Measurements from ENCODE around the gene MARCO. TPM values are rescaled to one million over a fixed set of nuclear protein-coding genes. Genes with fewer than 3 reads are reported as not detected.

The MARCO gene
- total RNA-seq, 1 experiment from 2014 or later, result not detected

- H2BK12ac ChIP-seq (ENCODE audit: insufficient read length, low read depth, low read length), result no peak overlapping the region
- no peak overlapping the region for H2BK120ac ChIP-seq (ENCODE audit: low read depth, low read length, poor library complexity, severe bottlenecking)
- H3K9me3 ChIP-seq (ENCODE audit: control insufficient read depth, low read depth, low read length), result no peaks in the 10 kb centered on the region
- H2BK15ac ChIP-seq (ENCODE audit: low read depth, low read length), result no peak overlapping the region
- Mint-ChIP-seq H3K36me3 (ENCODE audit: insufficient read depth in 1 of 3, low read depth in 3 of 3) (peaks cover 5 to 10% (median 8%) of the 10 kb centered on the region in 3 experiments), H3K4me1 (peaks cover 14 to 17% of the 10 kb centered on the region in 2 experiments), H3K27me3 (ENCODE audit: low read depth) (peaks cover 14% of the 10 kb centered on the region), H3K27ac (no peak overlapping the region), H3K9me3 (peaks cover 10 to 11% of the 10 kb centered on the region in 2 experiments), H3K4me3 (no peak overlapping the region)
- H3K4ac ChIP-seq (ENCODE audit: low read depth, low read length), result no peak overlapping the region
- no peak overlapping the region for H3K9ac ChIP-seq (ENCODE audit: extremely low read depth, insufficient read length, low read length)
- peak; percentile 79 for DNase-seq
- no peak overlapping the region for H4K5ac ChIP-seq (ENCODE audit: insufficient read length, low read depth, low read length)
- H3K56ac ChIP-seq (ENCODE audit: insufficient read length, low read depth, low read length), result no peak overlapping the region
- no peaks in the 10 kb centered on the region for H4K20me1 ChIP-seq (ENCODE audit: control insufficient read depth, insufficient read depth, insufficient read length)
- no peaks in the 10 kb centered on the region; the same call in 1 of the 2 replicates for H3K4me1 ChIP-seq (ENCODE audit: insufficient read depth, low read length)
- TF ChIP-seq CTCF (conservative IDR thresholded peaks at IDR 0.05), result peak; percentile 79
- H3K4me2 ChIP-seq (ENCODE audit: insufficient read depth, insufficient read length, low read length), result no peak overlapping the region
- no peak overlapping the region for H3T11ph ChIP-seq (ENCODE audit: low read length)
- H3K27me3 ChIP-seq (ENCODE audit: insufficient read depth, low read length), result no peaks in the 10 kb centered on the region
- no peaks in the 10 kb centered on the region for H3K23me2 ChIP-seq (ENCODE audit: insufficient read length, low read depth, low read length, poor library complexity, severe bottlenecking)
- H2BK20ac ChIP-seq (ENCODE audit: low read depth, low read length, poor library complexity, severe bottlenecking), result no peak overlapping the region
- no peak overlapping the region for H3K14ac ChIP-seq (ENCODE audit: insufficient read depth, low read length)
- H3K79me1 ChIP-seq (ENCODE audit: insufficient read depth, low read depth, low read length, poor library complexity, severe bottlenecking), result no peaks in the 10 kb centered on the region
- H3K27ac ChIP-seq (ENCODE audit: insufficient read length, low read depth, low read length), result no peak overlapping the region
- H4K8ac ChIP-seq (replicated peaks; ENCODE audit: insufficient read length, low read depth, low read length), result no peak overlapping the region
- WGBS (ENCODE audit: extremely low coverage, insufficient read length, low lambda C conversion rate), result no CpG with 5 or more reads among the region's 13 CpGs
- no peak overlapping the region for H2AFZ ChIP-seq (ENCODE audit: low read length)
- H2AK5ac ChIP-seq (ENCODE audit: insufficient read length, low read length), result no peak overlapping the region
- no peaks in the 10 kb centered on the region for H3K79me2 ChIP-seq (ENCODE audit: insufficient read depth, low read length)
- no peak overlapping the region for H3K23ac ChIP-seq (ENCODE audit: insufficient read length, low read depth, low read length)
- H4K91ac ChIP-seq (ENCODE audit: insufficient read length, low read depth, low read length), result no peak overlapping the region
- H3K18ac ChIP-seq (ENCODE audit: insufficient read length, low read depth, low read length), result no peak overlapping the region
- H2BK5ac ChIP-seq (ENCODE audit: insufficient read length, low read length), result no peak overlapping the region
Measured at GRCh38 chr2:119028327-119029174, 86.6 kb downstream of the MARCO start.
